Keratinocyte (primary cell): ENCODE measurements around the gene ERICH4. TPM values are rescaled to one million over a fixed set of nuclear protein-coding genes. Genes with fewer than 3 reads are reported as not detected.

Source experiments
- DNase-seq: peaks from one replicate; pipeline ENCODE4 v3.0.0-alpha.2; 2011; ENCODE audit warnings: low read depth, missing footprints, low spot score
- FAIRE-seq: peaks from 2 replicates; lab custom pipeline; 2011; peaks lifted over from hg19 to GRCh38; lab: Jason Lieb, UNC
- H2AFZ ChIP-seq: 2 replicates; pipeline ENCODE4 v1.6.0; 2012; ENCODE audit warnings: low read length, control low read depth, inconsistent platforms; ENCODE audit not compliant: control insufficient read depth
- H3K27ac ChIP-seq: 2 replicates; pipeline ENCODE4 v1.5.1; 2011; ENCODE audit warnings: low read length; ENCODE audit not compliant: control insufficient read depth, insufficient read depth
- H3K27me3 ChIP-seq: 3 replicates; pipeline ENCODE4 v1.6.0; 2011; ENCODE audit warnings: low read length; ENCODE audit not compliant: control insufficient read depth, insufficient read depth; ENCODE audit errors: extremely low read depth
- H3K36me3 ChIP-seq, 2 experiments: 2 replicates in 1 of 2; 3 replicates in 1 of 2; pipeline ENCODE4 v1.5.1; 2011; ENCODE audit warnings: low read length in 2 of 2, mild to moderate bottlenecking in 1 of 2; ENCODE audit not compliant: control insufficient read depth in 2 of 2, insufficient read depth in 2 of 2; ENCODE audit errors: extremely low read depth in 1 of 2
- H3K4me1 ChIP-seq: 3 replicates; pipeline ENCODE4 v1.5.1; 2011; ENCODE audit warnings: low read length; ENCODE audit not compliant: control insufficient read depth, insufficient read depth; ENCODE audit errors: extremely low read depth
- H3K4me2 ChIP-seq: 3 replicates; pipeline ENCODE4 v1.6.0; 2011; ENCODE audit warnings: low read depth, low read length; ENCODE audit not compliant: control insufficient read depth, insufficient read depth; ENCODE audit errors: extremely low read depth
- H3K4me3 ChIP-seq, 3 experiments: fragments of 200-600 bp in 1 of 3; sonication (generic) in 1 of 3; 2 replicates in 2 of 3; 3 replicates in 1 of 3; pipeline ENCODE4 v1.5.1; 2011 to 2016; ENCODE audit warnings: low read length in 3 of 3, mild to moderate bottlenecking in 3 of 3, control low read depth in 2 of 3, inconsistent platforms in 1 of 3, low read depth in 1 of 3, mixed read lengths in 1 of 3, mixed run types in 1 of 3, moderate library complexity in 1 of 3; ENCODE audit not compliant: control insufficient read depth in 2 of 3, insufficient read depth in 2 of 3; ENCODE audit errors: extremely low read depth in 1 of 3
- H3K79me2 ChIP-seq: 2 replicates; pipeline ENCODE4 v1.6.0; 2012; ENCODE audit warnings: low read length; ENCODE audit not compliant: control insufficient read depth, insufficient read depth
- H3K9ac ChIP-seq: 3 replicates; pipeline ENCODE4 v1.6.0; 2011; ENCODE audit warnings: low read length; ENCODE audit not compliant: control insufficient read depth, insufficient read depth; ENCODE audit errors: extremely low read depth
- H3K9me1 ChIP-seq: 3 replicates; pipeline ENCODE4 v1.6.0; 2011; ENCODE audit warnings: low read length; ENCODE audit not compliant: control insufficient read depth, insufficient read depth; ENCODE audit errors: extremely low read depth
- H3K9me3 ChIP-seq: 2 replicates; pipeline ENCODE4 v1.5.1; 2012; ENCODE audit warnings: low read depth, low read length; ENCODE audit not compliant: control insufficient read depth
- H4K20me1 ChIP-seq: 3 replicates; pipeline ENCODE4 v1.6.0; 2011; ENCODE audit warnings: low read length; ENCODE audit not compliant: control insufficient read depth, insufficient read depth; ENCODE audit errors: extremely low read depth
- EZH2 ChIP-seq: IDR thresholded peaks from one replicate; pipeline ENCODE4 v1.6.1; 2012; ENCODE audit warnings: inconsistent platforms, mild to moderate bottlenecking, low read length, moderate library complexity
- dilution Hi-C: fragments of 300-500 bp; cut with MboI; formaldehyde crosslinking; loops from one replicate; pipeline ENCODE4 v1.7.0; 2020; ENCODE audit warnings: low sequenced_read_pairs; ENCODE audit not compliant: extremely low pct_ligation_motif_present
- polyA plus RNA-seq, 5 experiments: library from polyadenylated mRNA; depleted of rRNA in 3 of 5; stranded (reverse) in 3 of 5; stranded (forward) in 1 of 5; unstranded in 1 of 5; fragments of >200 nt; gene quantifications; 1 replicate in 1 of 5; 2 replicates in 3 of 5; 3 replicates in 1 of 5; pipeline versions ENCODE4 v1.2.1 to v1.2.3, GENCODE V29; 2011 to 2012; ENCODE audit warnings: missing spikeins in 2 of 5, low read depth in 1 of 5, low replicate concordance in 1 of 5
- TF ChIP-seq, protein P1 (sequence below), 3 experiments: IDR thresholded peaks in 1 of 3; conservative IDR thresholded peaks in 1 of 3; optimal IDR thresholded peaks in 1 of 3; 2 replicates in 2 of 3; 3 replicates in 1 of 3; pipeline versions ENCODE3 to v1.5.1; 2011; ENCODE audit warnings: low read length in 3 of 3, mild to moderate bottlenecking in 3 of 3, moderate library complexity in 2 of 3, control low read depth in 1 of 3, inconsistent platforms in 1 of 3; ENCODE audit not compliant: insufficient read depth in 2 of 3; ENCODE audit errors: extremely low read depth in 1 of 3

The ERICH4 gene
- polyA plus RNA-seq, 1 donor (not counting 4 experiments of a cell fraction or from before 2014, with no cell fraction given), result not detected

- H3K9me1 ChIP-seq, result no peaks in the 10 kb centered on the region
- H3K36me3 ChIP-seq, result peaks cover 16 to 19% of the 10 kb centered on the region in 2 experiments
- no peaks in the 10 kb centered on the region for H3K9me3 ChIP-seq
- H3K27ac ChIP-seq, result no peak overlapping the region
- FAIRE-seq (no peak), DNase-seq (no peak)
- TF ChIP-seq EZH2, result no peak
- TF ChIP-seq, protein P1, sequence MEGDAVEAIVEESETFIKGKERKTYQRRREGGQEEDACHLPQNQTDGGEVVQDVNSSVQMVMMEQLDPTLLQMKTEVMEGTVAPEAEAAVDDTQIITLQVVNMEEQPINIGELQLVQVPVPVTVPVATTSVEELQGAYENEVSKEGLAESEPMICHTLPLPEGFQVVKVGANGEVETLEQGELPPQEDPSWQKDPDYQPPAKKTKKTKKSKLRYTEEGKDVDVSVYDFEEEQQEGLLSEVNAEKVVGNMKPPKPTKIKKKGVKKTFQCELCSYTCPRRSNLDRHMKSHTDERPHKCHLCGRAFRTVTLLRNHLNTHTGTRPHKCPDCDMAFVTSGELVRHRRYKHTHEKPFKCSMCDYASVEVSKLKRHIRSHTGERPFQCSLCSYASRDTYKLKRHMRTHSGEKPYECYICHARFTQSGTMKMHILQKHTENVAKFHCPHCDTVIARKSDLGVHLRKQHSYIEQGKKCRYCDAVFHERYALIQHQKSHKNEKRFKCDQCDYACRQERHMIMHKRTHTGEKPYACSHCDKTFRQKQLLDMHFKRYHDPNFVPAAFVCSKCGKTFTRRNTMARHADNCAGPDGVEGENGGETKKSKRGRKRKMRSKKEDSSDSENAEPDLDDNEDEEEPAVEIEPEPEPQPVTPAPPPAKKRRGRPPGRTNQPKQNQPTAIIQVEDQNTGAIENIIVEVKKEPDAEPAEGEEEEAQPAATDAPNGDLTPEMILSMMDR (optimal IDR thresholded peaks at IDR 0.05 in 1 of 3, IDR thresholded peaks at IDR 0.05 in 1 of 3, conservative IDR thresholded peaks at IDR 0.05 in 1 of 3; ENCODE audit: extremely low read depth in 1 of 3, insufficient read depth in 2 of 3, low read length in 3 of 3), result no peak
- no peaks in the 10 kb centered on the region for H3K27me3 ChIP-seq
- no peak overlapping the region for H2AFZ ChIP-seq
- H3K4me3 ChIP-seq, result no peak overlapping the region
- no peak overlapping the region for H3K9ac ChIP-seq
- no peak overlapping the region for H3K4me2 ChIP-seq
- peaks cover 1% of the 10 kb centered on the region for H3K79me2 ChIP-seq
- peaks cover 5% of the 10 kb centered on the region for H3K4me1 ChIP-seq
- dilution Hi-C loops, result no loop called here
- no peaks in the 10 kb centered on the region for H4K20me1 ChIP-seq
These were observed 20.5 kb upstream of the ERICH4 start for GRCh38 chr19:41422456-41422855.

DNA sequence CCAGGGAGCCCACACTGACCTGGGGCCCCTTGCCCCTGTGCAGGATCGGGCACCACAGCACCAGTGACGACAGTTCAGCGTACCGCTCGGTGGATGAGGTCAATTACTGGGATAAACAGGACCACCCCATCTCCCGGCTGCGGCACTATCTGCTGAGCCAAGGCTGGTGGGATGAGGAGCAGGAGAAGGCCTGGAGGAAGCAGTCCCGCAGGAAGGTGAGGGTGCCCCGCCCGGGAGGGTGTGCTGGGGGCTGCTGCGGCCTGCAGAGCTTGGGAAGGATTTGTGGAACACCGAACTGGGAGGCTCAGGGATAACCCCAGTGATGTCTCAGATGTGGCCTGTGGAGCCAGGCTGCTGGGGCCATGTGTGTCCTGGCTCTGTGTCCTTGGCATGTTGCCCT lies 20.0 kb upstream of the ERICH4 start:
- TF ChIP-seq, protein P1 (optimal IDR thresholded peaks at IDR 0.05 in 1 of 3, IDR thresholded peaks at IDR 0.05 in 1 of 3, conservative IDR thresholded peaks at IDR 0.05 in 1 of 3; ENCODE audit: extremely low read depth in 1 of 3, insufficient read depth in 2 of 3, low read length in 3 of 3), result no peak
- TF ChIP-seq EZH2, result no peak
- no peak overlapping the region for H3K27ac ChIP-seq
- no peaks in the 10 kb centered on the region for H3K9me1 ChIP-seq
- H2AFZ ChIP-seq, result no peak overlapping the region
- H4K20me1 ChIP-seq, result no peaks in the 10 kb centered on the region
- H3K4me2 ChIP-seq, result no peak overlapping the region
- peaks cover 1% of the 10 kb centered on the region for H3K79me2 ChIP-seq
- no peaks in the 10 kb centered on the region for H3K27me3 ChIP-seq
- H3K36me3 ChIP-seq, result peaks cover 16 to 19% of the 10 kb centered on the region in 2 experiments
- dilution Hi-C loops, result no loop called here
- no peak overlapping the region for H3K4me3 ChIP-seq
- FAIRE-seq (no peak), DNase-seq (no peak)
- no peak overlapping the region for H3K9ac ChIP-seq
- no peaks in the 10 kb centered on the region for H3K9me3 ChIP-seq
- H3K4me1 ChIP-seq, result peaks cover 9% of the 10 kb centered on the region
